Brain microvascular endothelial cell (primary cell): ENCODE measurements around the gene RBM8A.

Source experiments
- DNase-seq: peaks from one replicate; pipeline ENCODE4 v3.0.0-alpha.2; 2020
- H3K27ac ChIP-seq: fragments of 250-450 bp; sonication (Bioruptor Pico); 2 replicates; pipeline ENCODE4 v1.5.1; 2020; ENCODE audit warnings: mild to moderate bottlenecking, moderate library complexity
- H3K27me3 ChIP-seq: fragments of 250-450 bp; sonication (Bioruptor Pico); replicated peaks from 2 replicates; pipeline ENCODE4 v1.5.1; 2020; ENCODE audit warnings: mild to moderate bottlenecking
- H3K36me3 ChIP-seq: fragments of 250-450 bp; sonication (Bioruptor Pico); replicated peaks from 2 replicates; pipeline ENCODE4 v1.5.1; 2020; ENCODE audit warnings: mild to moderate bottlenecking
- H3K4me3 ChIP-seq: 2 replicates; pipeline ENCODE4 v1.5.1; 2011; ENCODE audit warnings: low read depth, mild to moderate bottlenecking, control low read depth, low read length, moderate library complexity
- in situ Hi-C: cut with HindIII; loops from 2 replicates; pipeline ENCODE4 v1.10.0; 2017; ENCODE audit warnings: low sequenced_read_pairs, low pct_ligation_motif_present
- TF ChIP-seq, protein P1 (sequence below): IDR thresholded peaks from 2 replicates; pipeline ENCODE4 v1.5.1; 2011; ENCODE audit warnings: low read depth, mild to moderate bottlenecking, moderate library complexity, low read length, control low read depth, inconsistent platforms; ENCODE audit errors: missing control alignments

The RBM8A gene

DNA sequence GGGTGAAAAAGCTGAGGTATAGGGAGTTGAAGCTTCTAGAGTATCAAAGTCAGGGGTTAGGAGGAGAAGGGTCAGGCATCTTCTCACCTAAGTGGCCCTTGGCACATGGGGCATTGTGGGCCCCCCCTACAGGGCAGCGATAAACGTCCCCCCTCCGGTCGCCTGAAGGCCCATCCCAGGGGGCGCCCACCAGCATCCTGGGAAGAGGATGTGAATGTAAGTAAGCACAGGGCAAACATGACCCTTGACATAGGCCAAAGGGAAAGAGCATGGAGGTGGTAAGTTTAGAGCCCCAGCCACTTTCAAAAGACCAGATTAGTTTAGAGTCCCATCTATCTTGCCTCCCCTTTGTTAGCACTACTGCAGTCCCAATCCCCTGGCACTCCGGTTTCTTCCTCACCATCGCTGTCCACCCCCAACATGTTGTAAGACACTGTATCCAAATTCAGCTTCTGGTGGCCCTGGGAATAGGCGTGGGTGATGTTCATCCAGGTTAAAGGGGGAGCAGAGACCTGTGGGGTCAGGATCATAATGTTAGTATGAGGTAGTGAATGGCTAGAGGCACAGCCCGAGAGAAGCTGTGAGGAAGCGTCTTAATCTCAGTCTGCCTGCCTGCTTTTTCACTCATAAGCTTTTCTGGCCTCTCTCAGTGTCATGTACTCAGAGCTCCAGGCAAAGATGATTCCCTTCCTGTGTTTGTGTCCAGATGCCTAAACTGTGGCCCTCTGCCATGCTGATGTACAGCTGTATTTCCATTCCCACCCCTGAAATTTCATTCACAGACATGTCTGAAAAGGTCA is 20.1 kb downstream of the RBM8A start:
- H3K4me3 ChIP-seq, result no peak overlapping the region
- H3K36me3 ChIP-seq, result peaks cover 10% of the 10 kb centered on the region
- H3K27ac ChIP-seq, result no peak overlapping the region
- no peak for DNase-seq
- in situ Hi-C loops, result no loop called here
- no peaks in the 10 kb centered on the region for H3K27me3 ChIP-seq
- TF ChIP-seq, protein P1, sequence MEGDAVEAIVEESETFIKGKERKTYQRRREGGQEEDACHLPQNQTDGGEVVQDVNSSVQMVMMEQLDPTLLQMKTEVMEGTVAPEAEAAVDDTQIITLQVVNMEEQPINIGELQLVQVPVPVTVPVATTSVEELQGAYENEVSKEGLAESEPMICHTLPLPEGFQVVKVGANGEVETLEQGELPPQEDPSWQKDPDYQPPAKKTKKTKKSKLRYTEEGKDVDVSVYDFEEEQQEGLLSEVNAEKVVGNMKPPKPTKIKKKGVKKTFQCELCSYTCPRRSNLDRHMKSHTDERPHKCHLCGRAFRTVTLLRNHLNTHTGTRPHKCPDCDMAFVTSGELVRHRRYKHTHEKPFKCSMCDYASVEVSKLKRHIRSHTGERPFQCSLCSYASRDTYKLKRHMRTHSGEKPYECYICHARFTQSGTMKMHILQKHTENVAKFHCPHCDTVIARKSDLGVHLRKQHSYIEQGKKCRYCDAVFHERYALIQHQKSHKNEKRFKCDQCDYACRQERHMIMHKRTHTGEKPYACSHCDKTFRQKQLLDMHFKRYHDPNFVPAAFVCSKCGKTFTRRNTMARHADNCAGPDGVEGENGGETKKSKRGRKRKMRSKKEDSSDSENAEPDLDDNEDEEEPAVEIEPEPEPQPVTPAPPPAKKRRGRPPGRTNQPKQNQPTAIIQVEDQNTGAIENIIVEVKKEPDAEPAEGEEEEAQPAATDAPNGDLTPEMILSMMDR, result peak; percentile 1

DNA sequence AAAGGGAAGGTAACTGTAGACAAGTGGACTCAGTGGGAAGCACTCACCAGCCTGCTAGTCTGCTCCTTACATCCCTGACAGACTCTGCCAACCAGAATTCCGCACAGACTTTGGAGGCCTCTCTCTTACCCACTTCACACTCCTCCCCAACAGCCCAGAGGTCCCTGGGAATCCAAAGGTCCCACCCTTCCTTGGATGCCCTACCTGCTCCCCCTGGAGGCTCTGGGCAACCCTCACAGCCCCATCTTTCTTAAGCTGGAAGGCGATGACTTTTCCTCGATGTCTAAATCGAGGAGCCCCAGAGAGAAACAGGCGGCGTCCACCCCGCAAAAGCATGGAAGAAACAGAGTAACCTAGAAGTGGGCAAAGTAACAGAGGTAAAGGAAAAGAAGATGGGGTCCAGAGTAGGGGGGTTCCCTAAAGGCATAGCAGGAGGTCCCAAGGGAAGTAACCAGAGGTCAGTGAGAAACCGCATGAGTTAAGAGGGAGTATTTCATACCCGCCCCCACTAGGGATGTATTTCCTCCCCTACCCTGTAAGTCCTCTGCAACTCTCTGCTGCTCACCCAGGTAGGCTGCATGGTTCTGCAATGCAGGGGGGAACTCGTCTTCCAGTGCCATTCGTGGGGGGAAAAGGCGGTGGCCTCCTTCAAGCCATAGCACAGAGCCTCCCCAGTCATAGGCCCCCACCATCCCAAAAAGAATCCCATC is 25.8 kb downstream of the RBM8A start:
- Histone ChIP-seq H3K27me3 (no peaks in the 10 kb centered on the region), H3K27ac (no peak overlapping the region), H3K4me3 (no peak overlapping the region), H3K36me3 (peaks cover 6% of the 10 kb centered on the region)
- no peak for DNase-seq
- in situ Hi-C loops, result no loop called here
- TF ChIP-seq, protein P1, result peak; percentile 31

DNA sequence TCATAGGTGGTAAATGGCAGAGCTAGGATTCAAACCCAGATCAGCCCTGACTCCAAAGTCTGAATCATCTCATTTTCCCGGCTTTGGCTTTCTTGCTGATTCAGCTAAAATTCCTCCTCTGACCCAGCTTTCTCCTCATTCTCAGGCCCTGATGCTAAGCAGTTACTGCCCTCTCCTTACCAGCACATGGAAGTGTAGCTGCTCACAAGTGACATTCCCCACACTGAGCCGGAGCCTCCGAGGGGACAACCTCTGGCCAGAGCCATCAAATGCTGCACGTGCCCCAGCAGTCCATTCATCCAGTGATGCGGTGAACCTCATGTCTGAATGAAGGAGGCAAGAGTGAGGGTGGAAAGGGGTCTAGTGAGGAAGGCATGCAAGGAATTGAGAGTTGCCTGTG is 28.5 kb downstream of the RBM8A start:
- no peak overlapping the region for H3K4me3 ChIP-seq
- in situ Hi-C loops, result no loop called here
- H3K27me3 ChIP-seq, result no peaks in the 10 kb centered on the region
- H3K36me3 ChIP-seq, result peaks cover 6% of the 10 kb centered on the region
- TF ChIP-seq, protein P1, result no peak
- no peak for DNase-seq
- no peak overlapping the region for H3K27ac ChIP-seq

DNA sequence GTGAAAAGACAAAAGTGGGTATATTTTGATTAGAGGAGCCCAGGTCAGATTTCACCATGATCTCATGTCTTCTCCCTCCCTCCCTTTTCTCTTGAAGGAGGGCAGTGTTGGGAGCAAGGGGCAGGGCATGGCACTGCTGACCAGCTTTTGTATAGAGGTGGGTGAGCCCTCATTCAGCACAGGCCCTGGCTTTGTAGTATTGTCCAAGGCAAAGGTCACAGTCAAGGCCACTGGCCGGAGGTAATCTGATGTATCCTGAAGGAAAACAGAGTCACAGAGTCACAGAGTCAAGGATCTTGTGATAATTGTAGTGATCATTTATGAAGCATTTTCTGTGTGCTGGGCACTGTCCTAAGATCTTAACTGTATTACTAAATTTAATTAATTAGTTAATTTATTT is 29.3 kb downstream of the RBM8A start:
- no peak overlapping the region for H3K4me3 ChIP-seq
- TF ChIP-seq, protein P1, result no peak
- DNase-seq, result no peak
- in situ Hi-C loops, result no loop called here
- no peaks in the 10 kb centered on the region for H3K27me3 ChIP-seq
- H3K36me3 ChIP-seq, result peaks cover 6% of the 10 kb centered on the region
- H3K27ac ChIP-seq, result no peak overlapping the region

DNA sequence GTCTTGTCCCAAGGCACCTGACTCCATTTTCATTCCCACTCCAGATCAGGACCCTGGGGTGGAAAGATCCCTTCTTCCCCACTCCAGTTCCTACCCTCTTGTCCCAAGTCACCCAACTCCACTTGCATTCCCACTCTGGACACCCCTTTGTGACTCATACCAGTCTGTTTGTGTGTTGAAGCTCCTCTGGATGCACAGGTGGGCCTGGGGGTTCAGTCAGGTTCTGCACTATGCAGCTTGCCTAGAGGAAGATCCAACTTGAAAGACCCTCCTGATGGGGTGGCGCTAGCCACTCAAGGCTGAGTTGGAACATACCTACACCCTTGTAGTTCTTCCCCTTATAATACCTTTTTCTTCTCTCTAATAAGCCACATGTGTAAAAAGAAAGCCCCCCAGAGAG is 31.8 kb downstream of the RBM8A start:
- Histone ChIP-seq H3K4me3 (no peak overlapping the region), H3K27me3 (no peaks in the 10 kb centered on the region), H3K36me3 (no peaks in the 10 kb centered on the region), H3K27ac (no peak overlapping the region)
- in situ Hi-C loops, result no loop called here
- TF ChIP-seq, protein P1, result no peak
- DNase-seq, result no peak
